AG09309 (cell line): ENCODE results near the gene STT3A.
A peak's percentile ranks its signal among the peaks of the same experiment; 100 is the strongest.

ENCODE experiments used
- DNase-seq: peaks from one replicate; pipeline ENCODE4 v3.0.0-alpha.2; 2010; ENCODE audit warnings: low read depth
- H3K4me3 ChIP-seq: 2 replicates; pipeline ENCODE4 v1.5.1; 2011; ENCODE audit warnings: mild to moderate bottlenecking, low read depth, low read length, moderate library complexity; ENCODE audit not compliant: control insufficient read depth
- CTCF ChIP-seq: IDR thresholded peaks from 2 replicates; pipeline ENCODE4 v1.5.1; 2011; ENCODE audit warnings: mild to moderate bottlenecking, low read depth, low read length, inconsistent platforms; ENCODE audit not compliant: insufficient read depth, control insufficient read depth; ENCODE audit errors: missing control alignments

STT3A gene

DNA sequence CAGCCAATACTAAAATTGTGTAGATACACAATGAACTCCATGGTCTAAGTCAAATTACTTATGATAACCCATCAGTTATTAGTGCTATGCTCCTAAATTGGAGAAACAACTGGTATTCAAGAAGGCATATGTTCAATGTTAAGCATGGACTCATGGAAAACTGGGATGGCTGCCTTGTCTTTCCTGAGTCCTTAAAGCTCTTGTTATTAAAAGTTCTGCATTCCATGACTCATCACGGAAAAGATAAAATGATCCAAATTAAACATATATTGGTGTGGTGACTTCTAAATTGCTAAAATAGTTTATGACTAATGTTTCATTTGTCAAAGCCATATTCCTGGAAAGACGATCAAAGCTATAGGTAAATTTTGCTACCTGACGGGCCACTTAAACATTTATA is 32.8 kb upstream of the STT3A start:
- DNase-seq, result no peak
- TF ChIP-seq CTCF, result no peak
- H3K4me3 ChIP-seq, result no peak overlapping the region

- H3K4me3 ChIP-seq, result no peak overlapping the region
- no peak for TF ChIP-seq CTCF
- no peak for DNase-seq
Measured at GRCh38 chr11:125561924-125562323, 30.7 kb upstream of the STT3A start.

DNA sequence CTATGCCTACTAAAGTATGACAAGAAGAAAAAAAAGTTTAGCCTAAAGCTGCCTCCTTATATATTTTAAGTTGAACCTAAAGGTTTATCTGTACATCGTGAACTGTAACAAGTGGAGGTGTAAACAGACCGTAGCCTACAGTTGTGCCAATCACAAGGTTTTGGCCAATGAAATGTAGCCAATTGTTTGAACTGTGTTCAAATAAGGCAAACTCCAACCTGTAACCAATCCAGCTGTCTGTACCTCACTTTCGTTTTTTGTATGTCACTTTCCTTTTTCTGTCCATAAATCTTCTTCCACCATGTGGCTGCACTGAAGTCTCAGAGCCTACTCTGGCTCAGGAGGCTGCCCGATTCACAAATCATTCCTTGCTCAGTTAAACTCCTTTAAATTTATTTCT is 30.2 kb upstream of the STT3A start:
- no peak overlapping the region for H3K4me3 ChIP-seq
- DNase-seq, result no peak
- no peak for TF ChIP-seq CTCF

DNA sequence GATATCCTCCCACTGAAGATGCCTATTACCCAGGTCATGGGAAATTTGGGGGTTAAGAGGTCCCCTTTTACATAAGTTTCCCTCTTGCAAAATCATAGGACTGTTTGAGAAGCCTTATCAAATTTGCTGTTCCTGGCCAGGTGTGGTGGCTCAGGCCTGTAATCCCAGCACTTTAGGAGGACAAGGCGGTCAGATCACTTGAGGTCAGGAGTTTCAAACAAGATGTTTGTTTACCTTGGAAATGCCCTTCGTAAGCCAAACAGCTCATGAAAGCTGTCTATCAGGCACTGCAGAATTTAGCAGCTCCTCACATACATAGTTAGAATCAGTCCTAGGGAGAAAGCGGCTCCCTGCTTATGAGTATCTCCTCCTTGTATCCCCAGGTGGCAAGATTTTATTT is 28.3 kb upstream of the STT3A start:
- DNase-seq, result no peak
- no peak for TF ChIP-seq CTCF
- no peak overlapping the region for H3K4me3 ChIP-seq

GRCh38 chr11:125566235-125566634 is 26.4 kb upstream of the STT3A start:
- DNase-seq, result no peak
- TF ChIP-seq CTCF, result no peak
- H3K4me3 ChIP-seq, result no peak overlapping the region

- DNase-seq, result peak; percentile 61
- H3K4me3 ChIP-seq, result peak within 1 kb of the TSS; percentile 80
- TF ChIP-seq CTCF, result peak; percentile 74
Measured at GRCh38 chr11:125568970-125569914, 23.4 kb upstream of the STT3A start, which contains the start of gene EI24. Gene EI24, plus strand, starts transcription at chr11:125569477. Its CDS starts 3,051 bp downstream, at chr11:125572528.
